Measurements from ENCODE around the gene HNRNPCL1. TPM values are rescaled to one million over a fixed set of nuclear protein-coding genes. Genes with fewer than 3 reads are reported as not detected.
"Not testable (repeated sequence)": the region's sequence is repeated elsewhere in the genome, so short reads cannot be mapped to it uniquely, and the experiment has no call there.

Gene HNRNPCL1
- not detected for total RNA-seq

DNA sequence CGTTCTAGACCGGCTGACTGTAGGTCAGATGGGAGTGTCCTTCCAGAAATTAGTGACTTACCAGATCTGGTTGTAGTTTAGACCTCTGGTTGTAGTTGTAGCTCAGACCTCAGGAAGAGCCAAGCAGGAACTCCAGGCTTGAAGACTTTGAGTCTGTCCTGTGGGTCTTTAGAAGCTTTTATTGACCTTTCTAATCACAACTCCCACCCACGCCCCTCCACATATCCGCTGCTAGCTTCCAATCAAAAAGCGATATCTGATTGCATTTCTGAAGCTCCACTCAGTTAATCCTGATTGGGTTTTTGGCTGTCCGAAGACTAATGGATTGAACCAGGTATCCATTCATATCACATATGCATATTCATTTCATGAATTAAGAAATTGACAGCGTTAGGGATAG lies at the start of gene HNRNPCL1:
TSS of gene HNRNPCL1 (minus strand) at position 101 of the 400 bp plus-strand sequence. CDS start 431 bp downstream, outside the sequence.
- not testable (repeated sequence) for DNase-seq

DNA sequence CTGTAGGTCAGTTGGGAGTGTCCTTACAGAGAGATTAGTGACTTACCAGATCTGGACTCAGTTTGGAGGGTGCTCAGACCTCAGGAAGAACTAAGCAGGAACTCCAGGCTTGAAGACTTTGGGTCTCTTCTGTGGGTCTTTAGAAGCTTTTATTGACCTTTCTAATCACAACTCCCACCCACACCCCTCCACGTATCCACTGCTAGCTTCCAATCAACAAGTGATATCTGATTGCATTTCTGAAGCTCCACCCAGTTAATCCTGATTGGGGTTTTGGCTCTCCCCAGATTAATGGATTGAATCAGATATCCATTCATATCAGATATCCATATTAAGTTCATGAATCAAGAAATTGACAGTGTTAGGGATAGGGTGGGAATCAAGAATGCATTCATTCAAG lies 49.6 kb upstream of the HNRNPCL1 start, which contains the start of gene PRAMEF10:
TSS of gene PRAMEF10 (minus strand) at position 101 of the 400 bp plus-strand sequence. CDS start 2,423 bp downstream, outside the sequence.
- not testable (repeated sequence) for DNase-seq

DNA sequence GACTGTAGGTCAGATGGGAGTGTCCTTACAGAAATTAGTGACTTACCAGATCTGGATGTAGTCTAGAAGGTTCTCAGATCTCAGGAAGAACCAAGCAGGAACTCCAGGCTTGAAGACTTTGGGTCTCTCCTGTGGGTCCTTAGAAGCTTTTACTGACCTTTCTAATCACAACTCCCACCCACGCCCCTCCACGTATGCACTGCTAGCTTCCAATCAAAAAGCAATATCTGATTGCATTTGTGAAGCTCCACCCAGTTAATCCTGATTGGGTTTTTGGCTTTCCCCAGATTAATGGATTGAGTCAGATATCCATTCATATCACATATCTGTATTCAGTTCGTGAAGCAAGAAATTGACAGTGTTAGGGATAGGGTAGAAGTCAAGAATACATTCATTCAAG lies 37.6 kb upstream of the HNRNPCL1 start, which contains the start of gene PRAMEF4:
TSS of gene PRAMEF4 (minus strand) at position 101 of the 400 bp plus-strand sequence. CDS start 2,807 bp downstream, outside the sequence.
- DNase-seq, result not testable (repeated sequence)

DNA sequence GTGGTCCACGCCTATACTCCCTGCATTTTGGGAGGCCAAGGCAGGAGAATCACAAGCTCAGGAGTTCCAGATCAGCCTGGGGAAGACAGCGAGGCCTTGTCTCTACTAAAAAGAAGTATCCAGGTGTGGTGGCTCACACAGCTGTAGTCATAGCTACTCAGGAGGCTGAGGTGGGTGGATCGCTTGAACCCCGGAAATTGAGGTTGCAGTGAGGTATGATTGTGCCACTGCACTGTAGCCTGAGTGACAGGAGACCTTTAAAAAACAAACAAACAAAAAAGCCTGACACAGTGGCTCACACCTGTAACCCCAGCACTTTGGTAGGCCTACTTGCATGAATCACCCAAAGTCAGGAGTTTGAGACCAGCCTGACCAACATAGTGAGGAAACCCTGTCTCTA lies 29.9 kb upstream of the HNRNPCL1 start:
- DNase-seq, result not testable (repeated sequence)

DNA sequence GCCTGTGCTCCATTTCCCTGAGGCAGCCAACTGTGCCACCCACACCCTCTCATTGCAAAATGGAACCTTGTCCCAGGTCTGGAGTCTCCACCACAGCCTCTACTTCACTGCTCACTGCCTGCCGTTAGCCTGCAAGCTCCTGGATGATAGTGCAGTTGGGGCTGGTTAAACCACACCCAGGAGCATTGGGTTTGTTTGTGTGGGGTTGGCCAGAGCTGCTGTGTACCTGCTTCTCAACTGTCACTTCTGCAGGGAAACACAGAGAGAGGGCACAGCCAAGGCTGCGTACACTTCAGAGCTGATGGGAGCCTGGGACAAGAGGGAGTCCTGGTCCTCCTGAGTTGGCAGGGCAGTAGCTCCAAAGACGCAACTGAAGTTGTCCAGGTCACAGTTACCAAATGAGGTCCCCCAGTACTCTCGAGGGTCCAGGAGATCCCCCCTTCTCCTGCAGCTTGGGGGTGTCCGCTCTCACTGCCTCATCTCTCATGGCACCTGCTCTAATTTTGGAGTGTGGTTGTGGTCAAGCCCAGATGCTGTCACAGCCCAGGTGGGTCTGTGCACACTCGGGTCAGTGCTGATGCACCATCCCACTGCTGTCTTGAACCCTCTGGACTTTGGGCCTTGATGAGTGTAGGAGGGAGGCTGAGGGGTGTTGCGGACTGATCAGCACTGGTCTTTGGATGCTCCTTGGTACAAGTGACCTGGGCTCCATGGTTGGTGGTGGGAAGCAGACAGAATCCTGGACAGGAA lies 14.8 kb upstream of the HNRNPCL1 start:
- DNase-seq, result not testable (repeated sequence)

DNA sequence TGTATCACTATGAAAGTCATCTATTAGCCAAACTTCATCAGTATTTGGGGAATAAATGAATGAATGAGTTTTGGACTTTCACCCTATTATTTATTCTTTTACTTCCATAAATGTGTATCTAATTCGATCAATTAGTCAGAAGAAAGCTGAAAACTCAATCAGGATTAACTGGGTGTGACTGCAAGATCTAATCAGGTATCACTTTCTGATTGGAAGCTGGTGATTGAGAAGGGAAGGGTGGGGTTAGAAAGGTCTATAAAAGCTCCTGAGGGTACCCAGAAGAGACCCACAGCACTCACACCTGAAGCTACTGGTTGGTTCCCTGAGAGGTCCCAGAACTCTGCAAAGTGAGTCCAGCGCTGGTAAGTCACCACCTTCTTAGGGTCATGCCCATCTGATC lies 8.3 kb upstream of the HNRNPCL1 start, which contains the start of gene PRAMEF2:
TSS of gene PRAMEF2 (plus strand) at position 301 of the 400 bp plus-strand sequence. CDS start 1,924 bp downstream, outside the sequence.
- not testable (repeated sequence) for DNase-seq

DNA sequence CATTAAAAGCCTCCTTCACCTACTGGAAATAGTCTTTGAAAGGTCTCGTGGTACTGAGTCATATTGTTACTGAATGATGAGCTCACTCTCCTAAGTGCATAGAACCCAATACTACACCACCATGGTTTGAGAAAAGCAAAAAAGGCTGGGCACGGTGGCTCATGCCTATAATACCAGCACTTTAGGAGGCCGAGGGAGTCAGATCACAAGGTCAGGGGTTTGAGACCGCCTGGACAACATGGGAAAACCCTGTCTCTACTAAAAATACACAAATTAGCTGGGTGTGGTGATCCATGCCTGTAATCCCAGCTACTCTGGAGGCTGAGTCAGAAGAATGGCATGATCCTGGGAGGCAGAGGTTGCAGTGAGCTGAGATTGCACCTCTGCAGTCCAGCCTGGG lies 3.3 kb upstream of the HNRNPCL1 start:
- DNase-seq, result no peak

DNA sequence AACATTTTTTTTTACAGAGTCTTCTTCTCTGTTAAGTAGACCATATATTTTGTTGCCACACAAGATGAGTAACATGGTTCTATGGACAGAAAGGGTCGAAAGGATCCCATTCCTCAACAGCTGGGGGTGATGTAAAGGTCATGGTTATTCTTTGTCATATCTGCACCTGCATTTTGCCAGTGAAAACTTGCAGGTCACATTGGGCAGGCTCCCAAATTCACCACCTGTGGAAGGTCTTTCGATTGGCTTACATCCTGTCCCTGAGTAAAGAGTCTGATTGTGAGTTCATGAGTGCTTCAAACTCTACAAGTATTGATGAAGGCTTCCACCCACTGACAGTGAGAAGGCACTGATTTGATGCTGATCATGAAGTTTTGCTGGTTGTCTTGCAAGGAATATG lies 15.3 kb downstream of the HNRNPCL1 start:
- not testable (repeated sequence) for DNase-seq

DNA sequence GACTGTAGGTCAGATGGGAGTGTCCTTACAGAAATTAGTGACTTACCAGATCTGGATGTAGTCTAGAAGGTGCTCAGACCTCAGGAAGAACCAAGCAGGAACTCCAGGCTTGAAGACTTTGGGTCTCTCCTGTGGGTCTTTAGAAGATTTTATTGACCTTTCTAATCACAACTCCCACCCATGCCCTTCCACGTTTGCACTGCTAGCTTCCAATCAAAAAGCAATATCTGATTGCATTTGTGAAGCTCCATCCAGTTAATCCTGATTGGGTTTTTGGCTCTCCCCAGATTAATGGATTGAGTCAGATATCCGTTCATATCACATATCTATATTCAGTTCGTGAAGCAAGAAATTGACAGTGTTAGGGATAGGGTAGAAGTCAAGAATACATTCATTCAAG lies 17.2 kb downstream of the HNRNPCL1 start, which contains the start of gene PRAMEF11:
TSS of gene PRAMEF11 (minus strand) at position 101 of the 400 bp plus-strand sequence. CDS start 2,621 bp downstream, outside the sequence.
- DNase-seq, result not testable (repeated sequence)

DNA sequence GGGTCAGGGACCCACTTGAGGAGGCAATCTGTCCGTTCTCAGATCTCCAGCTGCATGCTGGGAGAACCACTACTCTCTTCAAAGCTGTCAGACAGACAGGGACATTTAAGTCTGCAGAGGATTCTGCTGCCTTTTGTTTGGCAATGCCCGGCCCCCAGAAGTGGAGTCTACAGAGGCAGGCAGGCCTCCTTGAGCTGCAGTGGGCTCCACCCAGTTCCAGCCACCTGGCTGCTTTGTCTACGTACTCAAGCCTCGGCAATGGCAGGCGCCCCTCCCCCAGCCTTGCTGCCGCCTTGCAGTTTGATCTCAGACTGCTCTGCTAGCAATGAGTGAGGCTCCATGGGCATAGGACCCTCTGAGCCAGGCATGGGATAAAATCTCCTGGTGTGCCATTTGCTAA lies 29.5 kb downstream of the HNRNPCL1 start:
- DNase-seq, result not testable (repeated sequence)

DNA sequence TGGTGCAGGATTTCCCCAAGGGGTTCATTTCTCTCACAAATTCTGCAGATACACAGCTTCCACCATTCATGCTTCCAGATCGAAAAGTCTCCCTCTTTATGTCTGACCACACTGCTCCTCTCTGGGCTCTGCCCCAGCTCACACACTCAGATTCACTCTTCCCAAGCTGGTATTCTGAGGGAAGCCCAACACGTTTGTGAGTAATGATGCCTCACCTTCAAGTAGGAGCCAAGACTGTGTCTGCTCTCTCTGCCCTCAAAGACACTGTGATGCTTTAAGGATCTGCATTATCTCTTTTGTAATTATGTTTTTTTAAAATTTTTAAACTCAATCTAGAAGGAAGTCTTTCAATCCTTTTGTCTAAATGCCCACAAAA lies 37.1 kb downstream of the HNRNPCL1 start:
- no peak for DNase-seq

DNA sequence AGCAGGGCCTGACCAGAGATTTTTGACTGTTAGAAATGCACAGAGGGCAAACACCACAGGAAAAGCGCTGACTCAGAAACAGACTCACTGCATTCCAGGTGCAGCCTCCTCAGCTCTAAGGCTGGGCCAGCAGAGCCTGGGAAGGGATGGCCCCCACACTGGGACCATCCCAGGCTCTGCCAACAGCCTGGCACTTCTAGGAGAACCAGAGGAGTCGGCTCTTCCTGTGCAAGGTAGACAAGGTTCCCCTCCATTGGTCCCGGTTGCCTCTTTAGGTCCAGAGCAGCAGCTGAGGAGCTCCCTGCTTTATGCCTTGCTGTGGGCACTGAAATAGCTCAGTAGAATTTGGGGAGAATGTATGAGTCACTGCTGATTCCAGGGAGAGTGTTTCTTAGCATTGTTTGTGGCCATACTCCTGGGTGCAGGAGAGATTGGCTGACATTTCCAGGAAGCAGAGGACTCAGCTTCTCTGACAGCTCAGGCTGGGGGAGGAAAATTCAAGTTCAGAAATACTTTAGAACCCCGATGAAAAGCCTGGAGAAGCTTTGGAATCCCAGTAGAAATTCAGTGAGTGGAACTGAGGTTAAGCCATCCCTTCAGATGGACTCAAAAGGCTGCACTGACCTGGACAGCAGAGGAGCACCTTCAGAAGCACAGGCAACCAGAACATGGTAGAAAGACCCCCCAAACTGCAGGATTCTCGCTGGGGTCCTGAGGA lies 37.7 kb downstream of the HNRNPCL1 start:
- no peak for DNase-seq

DNA sequence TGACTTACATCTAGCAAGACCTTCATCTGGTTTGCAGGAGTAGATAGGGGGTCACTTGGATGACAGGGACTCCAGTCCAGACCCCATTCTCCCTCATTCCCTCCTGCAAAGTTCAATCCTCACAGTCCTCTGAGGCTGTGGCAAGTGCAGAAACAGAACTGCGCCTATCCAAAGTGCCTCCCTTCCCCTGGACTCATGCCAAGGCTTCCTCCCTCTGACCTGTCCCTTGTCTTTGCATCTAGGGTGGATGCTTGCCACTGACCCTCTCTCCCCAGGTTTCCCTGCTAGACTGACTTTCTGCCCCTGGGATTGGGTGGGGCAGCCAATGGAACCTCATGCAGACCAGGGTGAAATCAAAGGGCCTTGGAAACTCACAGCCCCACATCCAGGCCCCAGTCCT lies 38.6 kb downstream of the HNRNPCL1 start:
- no peak for DNase-seq

DNA sequence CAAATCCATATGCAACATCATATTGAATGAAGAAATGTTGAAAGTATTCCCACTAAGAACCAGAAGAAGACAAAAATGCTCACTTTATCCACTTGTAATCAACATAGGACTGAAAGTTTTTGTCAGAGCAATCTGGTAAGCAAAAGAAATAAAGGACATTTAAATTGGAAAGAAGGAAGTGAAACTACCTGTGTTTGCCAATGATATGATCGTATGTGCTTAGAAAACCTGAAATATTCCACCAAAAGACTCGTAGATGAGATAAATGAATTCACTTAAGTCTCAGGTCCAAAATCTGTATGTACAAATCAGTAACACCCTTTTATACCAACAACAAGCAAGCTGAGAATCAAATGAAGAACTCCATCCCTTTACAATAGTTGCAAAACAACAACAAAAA lies 48.8 kb downstream of the HNRNPCL1 start:
- DNase-seq, result no peak

DNA sequence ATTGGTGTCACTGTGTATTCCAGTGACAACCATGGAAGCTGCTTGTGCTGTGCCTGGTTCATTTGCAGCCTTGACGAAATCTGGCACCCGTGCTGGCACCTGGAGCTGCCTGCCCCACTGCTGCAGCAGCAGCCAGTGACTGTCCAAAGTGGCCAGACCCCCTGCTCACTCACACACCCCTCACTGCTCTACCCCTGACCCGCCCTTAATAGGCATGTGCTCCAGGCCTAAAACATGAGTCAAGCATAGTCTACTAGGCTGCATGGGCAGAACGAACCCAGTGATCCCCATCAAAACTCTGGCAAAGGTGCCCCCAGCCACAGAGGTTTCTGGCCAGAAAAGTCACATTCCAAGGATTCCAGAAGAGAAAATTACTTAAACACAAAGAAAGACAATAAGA lies 49.6 kb downstream of the HNRNPCL1 start:
- no peak for DNase-seq

Other genes starting within 250 kb of the HNRNPCL1 start
- gene DHRS3, start 230.5 kb downstream of the HNRNPCL1 start, total RNA-seq, result 30.7 TPM
- not detected for gene AADACL4, start 204.6 kb downstream of the HNRNPCL1 start, total RNA-seq
- gene AADACL3, start 132.6 kb downstream of the HNRNPCL1 start, total RNA-seq, result not detected
- not detected for gene CFAP107, start 102.5 kb downstream of the HNRNPCL1 start, total RNA-seq
- gene PRAMEF12, start 75.0 kb downstream of the HNRNPCL1 start, total RNA-seq, result not detected
- gene PRAMEF1, start 57.3 kb downstream of the HNRNPCL1 start, total RNA-seq, result not detected
- not detected for gene PRAMEF11, start 17.3 kb downstream of the HNRNPCL1 start, total RNA-seq
- not detected for gene PRAMEF2, start 8.4 kb upstream of the HNRNPCL1 start, total RNA-seq
- gene PRAMEF4, start 37.5 kb upstream of the HNRNPCL1 start, total RNA-seq, result not detected
- gene PRAMEF10, start 49.5 kb upstream of the HNRNPCL1 start, total RNA-seq, result not detected
- not detected for gene PRAMEF7, start 67.9 kb upstream of the HNRNPCL1 start, total RNA-seq
- not detected for gene PRAMEF6, start 98.9 kb upstream of the HNRNPCL1 start, total RNA-seq
- not detected for gene PRAMEF27, start 207.9 kb upstream of the HNRNPCL1 start, total RNA-seq
- not detected for gene HNRNPCL3, start 212.0 kb upstream of the HNRNPCL1 start, total RNA-seq
- gene PRAMEF25, start 222.1 kb upstream of the HNRNPCL1 start, total RNA-seq, result not detected

Measured in tongue (tissue), 2 donors.